ENCODE measurements around the gene EIF4E2.

GRCh38 chr2:232593982-232594381, 43.5 kb downstream of the EIF4E2 start:
- TF ChIP-seq CTCF (IDR thresholded peaks at IDR 0.05; ENCODE audit: borderline replicate concordance, extremely low read depth, low read length, poor library complexity, severe bottlenecking) (no peak), EZH2 (IDR thresholded peaks at IDR 0.05; ENCODE audit: borderline replicate concordance, low read depth, low read length, severe bottlenecking) (no peak)
